CD4-positive, alpha-beta T cell treated with Interleukin-17A for 1 hour (primary cell): ENCODE measurements around the gene CDCA3.
"Not testable (repeated sequence)": the region's sequence is repeated elsewhere in the genome, so short reads cannot be mapped to it uniquely, and the experiment has no call there.

Experiments
- DNase-seq: peaks from one replicate; pipeline ENCODE4 v3.0.0-alpha.2; 2020

CDCA3 gene

DNA sequence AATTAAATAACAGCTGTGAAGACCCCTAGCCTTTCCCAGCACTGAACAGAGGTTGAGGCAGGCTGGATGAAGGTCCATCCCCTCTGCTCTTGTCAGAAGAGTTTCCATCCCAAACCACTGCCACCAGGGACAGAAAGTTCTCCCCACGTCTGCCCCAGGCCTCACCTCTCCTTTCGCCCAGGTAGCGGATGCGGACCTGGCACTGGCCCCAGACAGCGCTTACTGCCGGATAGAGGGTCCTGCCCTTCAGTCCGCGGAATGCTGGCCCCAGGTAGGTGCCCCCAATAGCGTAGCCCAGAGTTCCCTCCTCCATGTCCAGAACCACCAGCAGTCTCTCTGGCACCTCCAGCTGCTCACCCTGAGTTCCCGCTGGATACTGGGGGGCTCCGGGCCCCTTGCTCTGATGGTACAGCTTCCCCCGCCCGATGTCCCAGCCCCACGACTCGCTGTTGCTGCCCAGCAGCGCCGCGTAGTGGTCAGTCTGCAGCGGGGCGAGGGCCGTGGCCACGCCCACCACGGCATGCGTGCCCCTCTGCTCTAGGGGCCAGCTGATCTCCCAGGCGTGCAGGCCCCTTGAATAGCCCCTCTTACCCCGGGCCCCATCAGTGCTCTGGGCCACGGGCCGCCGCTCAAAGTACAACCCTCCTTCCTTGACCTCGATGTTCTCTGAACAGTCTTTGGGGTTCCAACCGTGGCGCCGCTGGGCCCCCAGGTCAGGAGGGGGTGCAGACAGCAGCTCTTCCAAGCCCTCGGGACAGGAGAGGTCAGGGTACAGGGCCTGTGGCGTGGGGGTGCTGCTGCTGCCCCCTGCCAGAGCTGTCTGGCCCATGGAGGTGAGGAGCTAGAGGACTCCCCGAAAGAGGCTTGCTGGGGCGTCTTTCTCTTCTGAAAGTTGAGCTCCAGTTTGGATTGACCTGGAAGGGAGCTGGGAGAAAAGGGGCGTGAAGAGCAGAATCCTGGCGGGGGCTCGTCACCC lies 21.3 kb upstream of the CDCA3 start:
- peak; percentile 86 for DNase-seq

- peak; percentile 46 for DNase-seq
Measured at GRCh38 chr12:6871052-6871957, 20.2 kb upstream of the CDCA3 start.

- not testable (repeated sequence) for DNase-seq
Measured at GRCh38 chr12:6870304-6870703, 19.2 kb upstream of the CDCA3 start.

DNA sequence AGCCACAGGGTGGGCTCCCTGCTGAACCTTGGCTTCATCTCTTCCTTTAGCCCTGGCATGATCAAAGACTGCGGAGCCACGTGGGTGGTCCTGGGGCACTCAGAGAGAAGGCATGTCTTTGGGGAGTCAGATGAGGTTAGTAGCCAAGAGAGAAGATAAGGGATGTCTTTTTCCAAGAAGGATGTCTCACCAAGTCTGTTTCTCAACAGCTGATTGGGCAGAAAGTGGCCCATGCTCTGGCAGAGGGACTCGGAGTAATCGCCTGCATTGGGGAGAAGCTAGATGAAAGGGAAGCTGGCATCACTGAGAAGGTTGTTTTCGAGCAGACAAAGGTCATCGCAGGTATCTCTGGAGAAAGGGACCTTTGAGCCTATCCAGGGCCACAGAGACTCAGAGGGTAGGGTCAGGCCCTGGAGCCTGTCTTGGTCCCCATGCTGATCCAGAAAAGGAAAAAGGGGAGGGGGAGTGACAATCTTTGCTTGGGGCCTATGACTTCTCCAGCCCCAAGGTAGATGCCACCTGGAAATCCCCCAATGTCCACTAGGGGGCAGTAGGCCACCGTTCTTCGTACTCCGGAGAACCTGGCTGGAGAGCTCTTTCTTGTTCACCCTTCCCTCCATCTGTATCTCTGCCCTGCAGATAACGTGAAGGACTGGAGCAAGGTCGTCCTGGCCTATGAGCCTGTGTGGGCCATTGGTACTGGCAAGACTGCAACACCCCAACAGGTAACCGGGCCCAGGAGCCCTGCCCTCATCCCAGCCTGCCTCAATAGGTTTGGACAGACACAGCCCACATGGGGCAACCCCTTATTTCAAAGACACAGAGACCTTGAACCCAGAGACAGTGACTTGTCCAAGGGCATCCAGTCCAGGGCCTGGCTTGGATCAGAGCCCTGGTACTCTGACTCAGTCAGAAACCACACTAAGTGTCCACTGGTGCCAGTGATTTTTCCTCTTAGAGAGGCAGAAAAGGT lies 18.2 kb upstream of the CDCA3 start:
- DNase-seq, result peak; percentile 90

- DNase-seq, result peak; percentile 27
Measured at GRCh38 chr12:6868211-6869048, 17.3 kb upstream of the CDCA3 start.

DNA sequence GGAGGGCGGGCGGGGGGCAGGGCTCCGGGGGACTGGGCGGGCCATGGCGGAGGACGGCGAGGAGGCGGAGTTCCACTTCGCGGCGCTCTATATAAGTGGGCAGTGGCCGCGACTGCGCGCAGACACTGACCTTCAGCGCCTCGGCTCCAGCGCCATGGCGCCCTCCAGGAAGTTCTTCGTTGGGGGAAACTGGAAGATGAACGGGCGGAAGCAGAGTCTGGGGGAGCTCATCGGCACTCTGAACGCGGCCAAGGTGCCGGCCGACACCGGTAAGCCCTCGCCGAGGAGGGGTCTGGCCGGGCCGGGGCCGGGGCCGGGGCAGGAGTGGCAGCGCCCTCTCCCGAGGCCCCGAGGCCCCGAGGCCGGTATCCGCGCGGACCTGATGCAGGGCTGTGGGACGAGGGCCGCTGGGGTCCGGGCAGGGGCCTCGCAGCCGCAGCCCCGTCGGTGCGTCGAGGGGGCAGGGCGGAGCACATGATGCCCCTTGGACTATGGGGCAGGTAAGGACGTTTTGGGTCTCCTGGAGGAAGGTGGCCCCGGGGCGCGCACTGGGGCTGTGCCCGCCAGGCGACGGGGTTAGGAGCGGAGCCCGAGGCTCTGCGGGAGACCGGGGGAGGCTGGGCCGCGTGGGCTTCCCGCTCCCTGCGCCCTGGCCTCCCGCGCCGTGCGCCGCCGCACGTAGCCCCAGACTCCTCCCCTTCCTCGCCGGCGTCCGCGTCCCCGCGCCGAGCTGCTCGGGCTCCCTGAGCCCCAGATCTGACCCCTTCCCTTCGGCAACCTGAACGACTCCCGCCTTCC lies 16.5 kb upstream of the CDCA3 start, which contains the start of gene TPI1:
TPI1 (plus strand) TSS at position 119 of the 798 bp plus-strand sequence; CDS start at position 155, 36 bp downstream.
- DNase-seq, result peak; percentile 89

GRCh38 chr12:6866920-6867412 lies 15.9 kb upstream of the CDCA3 start:
- DNase-seq, result no peak

DNA sequence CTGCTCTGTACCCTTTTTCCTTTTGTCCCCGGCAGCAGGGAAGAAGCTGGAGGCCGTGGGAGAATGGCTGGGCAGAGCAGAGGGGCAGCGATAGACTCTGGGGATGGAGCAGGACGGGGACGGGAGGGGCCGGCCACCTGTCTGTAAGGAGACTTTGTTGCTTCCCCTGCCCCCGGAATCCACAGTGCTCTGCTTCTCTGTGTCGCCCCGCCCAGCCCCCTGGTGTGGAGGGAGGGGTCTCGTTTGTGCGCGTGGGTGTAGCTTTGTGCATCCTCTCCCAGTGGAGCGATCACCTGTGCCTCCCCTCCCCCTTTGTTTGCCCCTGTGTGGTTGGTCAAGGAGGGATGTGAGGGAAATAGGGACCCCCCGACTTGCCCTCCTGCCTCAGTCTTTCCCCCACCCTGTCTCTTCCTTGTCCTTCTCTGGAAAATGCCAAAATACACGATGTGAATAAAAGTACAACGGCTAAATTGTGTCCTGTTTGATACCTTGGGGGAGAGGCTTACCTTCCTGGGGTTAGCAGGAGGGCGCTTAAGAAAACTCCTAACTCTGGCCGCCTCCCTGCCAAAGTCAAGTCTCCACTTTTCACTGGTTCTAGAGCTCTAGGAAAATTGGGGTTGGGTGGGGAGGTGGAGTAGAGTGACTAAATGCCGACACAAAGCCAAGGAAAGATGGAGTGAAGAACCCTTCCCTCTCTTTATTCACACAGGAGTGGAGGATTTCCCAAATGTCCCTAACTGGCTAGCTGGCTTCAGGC lies 15.3 kb upstream of the CDCA3 start:
- DNase-seq, result no peak

DNA sequence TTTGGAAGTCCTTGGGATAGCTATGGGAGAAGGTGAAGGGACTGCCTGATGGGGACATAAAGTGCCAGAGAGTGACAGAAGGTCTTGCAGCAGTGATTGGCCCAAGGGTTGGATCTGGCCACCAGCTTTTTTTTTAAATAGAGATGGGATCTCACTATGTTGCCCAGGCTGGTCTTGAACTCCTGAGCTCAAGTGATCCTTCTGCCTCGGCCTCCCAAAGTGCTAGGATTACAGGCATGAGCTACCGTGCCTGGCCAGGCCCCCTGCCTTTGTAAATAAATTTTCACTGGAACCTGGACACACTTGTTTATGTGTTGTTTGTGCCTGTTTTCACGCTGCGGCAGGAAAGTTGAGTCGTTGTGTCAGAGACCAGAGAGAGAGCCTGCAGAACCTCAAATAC lies 14.2 kb upstream of the CDCA3 start:
- not testable (repeated sequence) for DNase-seq

- DNase-seq, result no peak
Measured at GRCh38 chr12:6863586-6864321, 12.7 kb upstream of the CDCA3 start.

GRCh38 chr12:6863033-6863432 lies 11.9 kb upstream of the CDCA3 start:
- DNase-seq, result no peak

DNA sequence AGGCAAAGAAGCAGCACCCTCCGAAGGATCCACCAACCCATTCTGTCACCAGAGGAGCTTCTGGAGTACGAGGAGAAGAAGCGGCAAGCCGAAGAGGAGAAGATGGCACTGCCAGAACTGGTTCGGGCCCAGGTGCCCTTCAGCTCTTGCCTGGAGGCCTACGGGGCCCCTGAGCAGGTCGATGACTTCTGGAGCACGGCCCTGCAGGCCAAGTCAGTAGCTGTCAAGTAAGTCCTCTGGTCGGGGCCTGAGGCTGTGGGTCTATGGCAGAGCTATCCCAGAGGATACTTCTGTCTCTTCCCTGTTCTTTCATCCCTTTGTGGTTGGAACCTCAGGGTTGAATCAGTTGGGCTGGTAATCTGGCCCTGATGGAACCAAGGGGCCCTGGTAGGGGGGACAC lies 10.3 kb upstream of the CDCA3 start:
- DNase-seq, result no peak

DNA sequence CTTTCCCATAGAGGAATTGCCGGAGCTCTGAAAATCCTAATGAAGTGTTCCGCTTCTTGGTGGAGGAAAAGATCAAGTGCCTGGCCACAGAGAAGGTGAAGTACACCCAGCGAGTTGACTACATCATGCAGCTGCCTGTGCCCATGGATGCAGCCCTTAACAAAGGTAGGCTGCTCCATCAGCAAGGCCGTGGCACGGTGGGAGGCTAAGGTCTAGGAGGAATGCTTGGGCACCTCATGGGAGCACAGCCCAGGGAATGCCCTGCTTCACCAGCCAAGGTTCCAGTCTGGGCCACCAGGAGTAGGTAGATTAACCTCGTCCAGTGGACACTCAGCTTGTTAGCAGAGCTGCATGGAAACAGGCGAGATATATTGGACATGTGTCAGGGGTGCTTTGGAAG lies 9.9 kb upstream of the CDCA3 start:
- no peak for DNase-seq

DNA sequence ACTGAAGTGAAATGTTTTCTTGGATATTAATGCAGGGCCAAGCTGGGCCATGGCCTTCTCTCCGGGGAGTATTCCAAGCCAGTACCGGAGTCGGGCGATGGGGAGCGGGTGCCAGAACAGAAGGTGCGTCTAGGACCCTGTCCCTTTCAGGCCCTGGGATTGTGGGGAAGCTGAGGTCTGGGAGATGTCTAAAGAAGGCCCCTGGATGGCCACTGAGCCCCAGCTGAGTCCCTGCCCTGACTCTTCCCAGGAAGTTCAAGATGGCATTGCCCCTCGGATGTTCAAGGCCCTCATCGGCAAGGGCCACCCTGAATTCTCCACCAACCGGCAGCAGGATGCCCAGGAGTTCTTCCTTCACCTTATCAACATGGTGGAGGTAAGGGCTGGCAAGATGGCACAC lies 9.0 kb upstream of the CDCA3 start:
- DNase-seq, result no peak

GRCh38 chr12:6858799-6859198 lies 7.7 kb upstream of the CDCA3 start:
- DNase-seq, result no peak

DNA sequence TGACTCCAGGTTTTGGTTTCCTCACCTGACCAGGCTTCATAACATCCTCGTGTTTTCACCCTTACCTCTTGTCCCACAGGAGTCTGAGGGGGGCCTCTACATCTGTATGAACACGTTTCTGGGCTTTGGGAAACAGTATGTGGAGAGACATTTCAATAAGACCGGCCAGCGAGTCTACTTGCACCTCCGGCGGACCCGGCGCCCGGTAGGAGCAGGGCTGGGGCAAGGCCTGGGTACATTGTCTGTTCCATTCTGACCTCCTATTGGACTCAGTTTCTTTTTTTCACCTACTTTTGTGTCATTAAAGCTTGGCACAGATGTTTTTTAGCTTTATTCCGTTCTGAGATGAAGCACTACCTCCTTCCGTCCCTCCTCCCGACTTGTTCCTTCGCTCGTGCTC lies 4.2 kb upstream of the CDCA3 start:
- no peak for DNase-seq

- DNase-seq, result no peak
Measured at GRCh38 chr12:6854036-6854435, 3.0 kb upstream of the CDCA3 start.

GRCh38 chr12:6853626-6854025 lies 2.5 kb upstream of the CDCA3 start:
- no peak for DNase-seq
